ENCODE results near the gene C1QTNF5.

The C1QTNF5 gene

GRCh38 chr11:119338318-119338890 is 2.3 kb downstream of the C1QTNF5 start:
- in situ Hi-C loops (cut with MboI; ENCODE audit: low sequenced_read_pairs), result no loop called here

- in situ Hi-C loops (cut with MboI; ENCODE audit: low sequenced_read_pairs), result no loop called here
Measured at GRCh38 chr11:119337581-119338317, 2.9 kb downstream of the C1QTNF5 start.

GRCh38 chr11:119336744-119337469 is 3.8 kb downstream of the C1QTNF5 start:
- in situ Hi-C loops (cut with MboI; ENCODE audit: low sequenced_read_pairs), result no loop called here

- in situ Hi-C loops (cut with MboI; ENCODE audit: low sequenced_read_pairs), result no loop called here
Measured at GRCh38 chr11:119335655-119336543, 4.8 kb downstream of the C1QTNF5 start.

GRCh38 chr11:119335091-119335654 is 5.5 kb downstream of the C1QTNF5 start:
- in situ Hi-C loops (cut with MboI; ENCODE audit: low sequenced_read_pairs), result no loop called here

- in situ Hi-C loops (cut with MboI; ENCODE audit: low sequenced_read_pairs), result no loop called here
Measured at GRCh38 chr11:119334174-119334930, 6.3 kb downstream of the C1QTNF5 start, which contains the start of gene RNF26. Gene RNF26, plus strand, starts transcription at chr11:119334527. Its CDS starts 596 bp downstream, at chr11:119335123.

GRCh38 chr11:119332111-119332765 is 8.4 kb downstream of the C1QTNF5 start:
- in situ Hi-C loops (cut with MboI; ENCODE audit: low sequenced_read_pairs), result no loop called here

- in situ Hi-C loops (cut with MboI; ENCODE audit: low sequenced_read_pairs), result no loop called here
Measured at GRCh38 chr11:119330237-119330636, 10.4 kb downstream of the C1QTNF5 start.

- in situ Hi-C loops (cut with MboI; ENCODE audit: low sequenced_read_pairs), result no loop called here
Measured at GRCh38 chr11:119329320-119329719, 11.4 kb downstream of the C1QTNF5 start.

GRCh38 chr11:119324189-119324588 is 16.5 kb downstream of the C1QTNF5 start:
- in situ Hi-C loops (cut with MboI; ENCODE audit: low sequenced_read_pairs), result no loop called here

GRCh38 chr11:119323532-119324033 is 17.1 kb downstream of the C1QTNF5 start:
- in situ Hi-C loops (cut with MboI; ENCODE audit: low sequenced_read_pairs), result no loop called here

GRCh38 chr11:119322921-119323531 is 17.7 kb downstream of the C1QTNF5 start:
- in situ Hi-C loops (cut with MboI; ENCODE audit: low sequenced_read_pairs), result no loop called here

- in situ Hi-C loops (cut with MboI; ENCODE audit: low sequenced_read_pairs), result no loop called here
Measured at GRCh38 chr11:119322360-119322739, 18.3 kb downstream of the C1QTNF5 start.

GRCh38 chr11:119320776-119321524 is 19.7 kb downstream of the C1QTNF5 start:
- in situ Hi-C loops (cut with MboI; ENCODE audit: low sequenced_read_pairs), result no loop called here

GRCh38 chr11:119320240-119320775 is 20.4 kb downstream of the C1QTNF5 start:
- in situ Hi-C loops (cut with MboI; ENCODE audit: low sequenced_read_pairs), result no loop called here

GRCh38 chr11:119319700-119320239 is 20.9 kb downstream of the C1QTNF5 start:
- in situ Hi-C loops (cut with MboI; ENCODE audit: low sequenced_read_pairs), result no loop called here

GRCh38 chr11:119319136-119319699 is 21.5 kb downstream of the C1QTNF5 start:
- in situ Hi-C loops (cut with MboI; ENCODE audit: low sequenced_read_pairs), result no loop called here

Data from HL-60/S4 (cell line).